ENCODE data around the gene TIMM23. TPM values are rescaled to one million over a fixed set of nuclear protein-coding genes. Genes with fewer than 3 reads are reported as not detected.
"Not testable (repeated sequence)": the region's sequence is repeated elsewhere in the genome, so short reads cannot be mapped to it uniquely, and the experiment has no call there.

The TIMM23 gene
- total RNA-seq, 2 experiments from 2014 or later, result 56.0 to 73.9 TPM

DNA sequence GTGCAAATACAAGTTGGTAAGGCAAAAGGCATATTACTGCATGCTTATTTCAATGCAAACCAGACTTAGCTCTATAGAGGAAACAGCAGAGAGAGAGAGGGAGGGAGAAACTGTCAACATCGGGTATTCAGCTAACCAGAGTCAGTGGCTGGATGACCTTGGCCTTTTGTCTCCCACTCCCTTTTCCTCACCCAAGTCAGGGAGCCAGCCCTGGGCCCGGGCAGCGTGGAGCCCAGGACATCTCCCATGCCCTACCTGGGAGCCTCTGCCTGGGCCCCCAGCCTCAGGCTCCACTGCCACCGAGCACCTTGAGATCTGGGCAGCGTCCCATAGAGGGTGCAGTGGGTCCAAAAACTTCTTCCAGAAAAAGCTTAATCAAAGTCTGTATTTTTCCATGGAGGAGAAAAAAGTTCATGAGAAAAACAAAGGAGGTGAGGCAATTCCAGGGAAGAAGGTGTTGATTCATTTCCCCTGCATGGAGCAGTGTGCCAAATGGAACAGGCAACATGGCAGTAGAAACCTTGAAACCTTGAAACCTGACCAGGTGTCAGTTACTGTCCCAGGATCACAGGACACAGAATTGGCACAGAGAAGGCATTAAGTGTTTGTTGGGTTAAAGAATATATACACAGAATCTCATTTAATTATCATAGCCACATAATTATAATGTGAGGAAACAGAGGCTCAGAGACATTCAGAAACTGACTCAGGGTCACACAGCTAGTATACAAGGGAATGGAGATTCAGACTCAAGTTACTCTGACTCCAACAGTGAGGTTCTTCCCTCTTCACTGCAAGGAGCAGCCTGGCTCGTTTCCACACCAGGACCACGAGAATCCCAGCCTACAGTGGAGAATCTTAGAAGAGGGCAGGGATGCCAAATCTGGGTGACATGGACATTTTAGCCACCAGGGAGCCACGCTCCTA, 63.9 kb downstream of the TIMM23 start:
- H3K4me3 Mint-ChIP-seq, result no peak overlapping the region
- CTCF ChIA-PET, result no interaction called here
- ATAC-seq (no peak), DNase-seq (no peak)
- H3K36me3 Mint-ChIP-seq, result no peaks in the 10 kb centered on the region
- peaks cover 13% of the 10 kb centered on the region for H3K27me3 Mint-ChIP-seq
- no peak overlapping the region for H3K27ac Mint-ChIP-seq
- peaks cover 8% of the 10 kb centered on the region for H3K4me1 Mint-ChIP-seq
- H3K9me3 Mint-ChIP-seq (ENCODE audit: low read depth), result no peaks in the 10 kb centered on the region

DNA sequence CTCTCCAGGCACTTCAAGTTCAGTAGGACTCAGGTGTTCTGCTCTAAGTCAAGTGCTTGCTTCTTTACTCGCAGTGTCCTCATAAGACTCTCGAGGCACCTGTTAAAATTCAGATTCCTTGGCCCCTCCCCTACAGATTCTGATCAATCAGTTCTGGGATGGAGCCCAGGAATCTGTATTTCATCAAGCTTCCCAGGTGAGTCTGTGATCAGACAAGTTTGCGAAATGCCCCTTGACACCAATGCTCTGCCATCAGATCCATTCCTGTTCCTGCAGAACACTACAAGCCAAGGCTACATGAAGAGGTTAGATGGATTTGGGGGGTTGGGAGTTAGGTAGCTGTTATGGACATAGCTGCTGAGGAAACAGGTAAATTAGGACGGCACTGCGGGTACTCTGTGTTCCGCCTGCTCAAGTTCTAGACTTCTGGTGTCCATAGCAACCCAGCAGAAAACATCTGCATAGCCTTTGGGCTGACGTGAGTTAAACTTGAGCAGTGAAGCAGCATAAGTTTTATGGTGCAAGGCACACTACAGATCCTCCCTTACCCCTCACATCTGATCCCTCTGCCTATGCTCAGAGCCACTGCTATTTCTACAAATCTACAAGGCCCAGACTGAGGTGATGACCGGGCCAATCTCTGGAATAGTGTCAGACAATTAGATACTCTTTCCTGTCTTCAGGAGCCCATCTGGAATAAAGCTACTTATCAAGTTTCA, 65.0 kb downstream of the TIMM23 start:
- Mint-ChIP-seq H3K4me1 (peaks cover 5% of the 10 kb centered on the region), H3K4me3 (no peak overlapping the region), H3K36me3 (no peaks in the 10 kb centered on the region), H3K27ac (no peak overlapping the region), H3K27me3 (peaks cover 13% of the 10 kb centered on the region), H3K9me3 (ENCODE audit: low read depth) (no peaks in the 10 kb centered on the region)
- CTCF ChIA-PET, result no interaction called here
- DNase-seq (no peak), ATAC-seq (no peak)

DNA sequence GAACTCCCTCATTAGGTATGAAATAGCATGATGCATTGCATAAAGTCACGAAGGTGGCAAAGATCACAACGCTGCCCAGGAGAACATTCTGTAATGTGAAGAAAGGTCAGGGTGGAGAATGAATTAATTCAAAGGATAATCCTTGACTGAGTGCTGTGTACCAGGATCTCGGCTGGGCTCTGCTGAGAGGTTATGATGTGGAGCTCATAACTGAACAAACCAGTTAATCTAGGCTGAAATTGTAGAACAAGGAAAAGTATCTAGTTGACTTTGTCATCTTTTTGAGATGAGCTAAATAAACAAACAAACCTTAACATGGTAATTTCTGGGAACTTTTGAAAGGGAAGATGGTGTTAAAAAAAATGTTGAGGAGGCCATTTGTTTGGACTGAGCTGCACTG, 67.7 kb downstream of the TIMM23 start:
- Mint-ChIP-seq H3K27ac (no peak overlapping the region), H3K36me3 (no peaks in the 10 kb centered on the region), H3K4me3 (no peak overlapping the region), H3K9me3 (ENCODE audit: low read depth) (no peaks in the 10 kb centered on the region), H3K27me3 (peaks cover 12% of the 10 kb centered on the region), H3K4me1 (no peaks in the 10 kb centered on the region)
- CTCF ChIA-PET, result interaction anchor here (0.9 kb wide), 1 partner anchor 16 kb away, joined by 4 read pairs; no protein-coding TSS in a partner anchor
- DNase-seq, result no peak
- ATAC-seq, result no peak

DNA sequence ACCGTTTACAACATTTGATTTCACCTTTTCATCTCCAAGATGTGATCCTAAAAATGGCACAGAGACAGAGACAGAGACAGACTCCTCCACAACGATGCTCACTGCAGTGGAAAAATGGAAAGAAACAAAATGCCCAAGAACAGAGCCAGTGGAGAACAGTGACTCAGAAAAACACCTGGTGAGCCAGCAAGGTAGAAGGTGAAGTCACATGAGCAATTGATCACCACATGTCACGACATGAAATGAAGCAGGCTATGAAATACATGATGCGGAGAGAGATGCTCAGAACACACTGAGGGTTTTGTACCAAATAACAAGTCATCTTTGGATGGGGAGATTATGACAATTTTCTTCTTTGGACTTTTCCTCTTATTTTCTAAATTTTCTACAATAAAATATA, 70.2 kb downstream of the TIMM23 start:
- no peaks in the 10 kb centered on the region for H3K9me3 Mint-ChIP-seq (ENCODE audit: low read depth)
- ATAC-seq (no peak), DNase-seq (no peak)
- H3K27ac Mint-ChIP-seq, result no peak overlapping the region
- peaks cover 6% of the 10 kb centered on the region for H3K27me3 Mint-ChIP-seq
- H3K4me3 Mint-ChIP-seq, result no peak overlapping the region
- CTCF ChIA-PET, result no interaction called here
- no peaks in the 10 kb centered on the region for H3K4me1 Mint-ChIP-seq
- H3K36me3 Mint-ChIP-seq, result no peaks in the 10 kb centered on the region

DNA sequence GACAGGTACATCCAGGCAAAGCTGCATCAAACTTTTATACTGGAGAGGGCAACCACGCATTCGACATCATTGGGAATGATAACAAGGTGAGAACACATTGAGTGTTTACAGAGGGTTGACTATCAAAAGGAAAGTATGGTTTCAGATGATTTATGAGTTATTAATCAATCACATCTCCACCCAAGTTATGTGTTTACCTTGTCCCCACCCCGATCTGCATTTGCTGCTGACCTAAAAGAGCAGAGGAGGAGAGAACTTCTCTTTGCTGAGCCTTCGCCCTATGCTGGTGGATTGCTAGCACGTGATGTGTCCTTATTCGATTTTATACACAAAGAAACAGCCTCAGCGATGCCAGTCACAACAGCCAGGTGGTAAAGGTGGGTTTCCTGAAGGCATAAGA, 74.0 kb downstream of the TIMM23 start, which contains the start of gene MSMB:
Gene MSMB, minus strand, starts transcription at position 9 of the 400 bp plus-strand sequence. CDS start 32 bp downstream, outside the sequence.
- Mint-ChIP-seq H3K4me1 (no peaks in the 10 kb centered on the region), H3K27me3 (peaks cover 5% of the 10 kb centered on the region), H3K27ac (no peak within 1 kb of the TSS), H3K36me3 (no peaks in the 10 kb centered on the region), H3K9me3 (ENCODE audit: low read depth) (no peaks in the 10 kb centered on the region), H3K4me3 (no peak within 1 kb of the TSS)
- CTCF ChIA-PET, result no interaction called here
- ATAC-seq (no peak), DNase-seq (no peak)

DNA sequence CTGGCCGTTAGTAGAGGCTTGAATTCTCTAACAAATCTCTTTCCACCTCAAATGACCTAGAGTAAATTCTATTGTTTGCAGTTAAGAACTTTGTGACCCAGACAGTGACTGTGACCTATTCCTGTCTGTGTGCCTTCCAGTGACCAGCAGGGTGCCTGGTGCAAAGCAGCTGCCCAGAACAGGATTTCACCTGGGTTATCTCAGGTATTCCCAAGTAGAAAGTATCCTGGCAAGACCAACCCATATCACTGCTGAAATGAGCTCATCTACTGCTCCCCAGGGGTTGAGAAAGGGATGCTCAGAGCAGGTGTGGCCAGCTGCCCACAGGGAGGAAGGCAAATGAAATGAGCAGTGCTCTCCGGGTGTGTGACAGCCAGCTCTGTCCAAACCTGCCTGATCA, 75.9 kb downstream of the TIMM23 start:
- Mint-ChIP-seq H3K9me3 (ENCODE audit: low read depth) (no peaks in the 10 kb centered on the region), H3K4me1 (no peaks in the 10 kb centered on the region), H3K36me3 (no peaks in the 10 kb centered on the region), H3K4me3 (no peak overlapping the region), H3K27me3 (peaks cover 10% of the 10 kb centered on the region), H3K27ac (no peak overlapping the region)
- CTCF ChIA-PET, result no interaction called here
- DNase-seq, result no peak
- ATAC-seq, result no peak

DNA sequence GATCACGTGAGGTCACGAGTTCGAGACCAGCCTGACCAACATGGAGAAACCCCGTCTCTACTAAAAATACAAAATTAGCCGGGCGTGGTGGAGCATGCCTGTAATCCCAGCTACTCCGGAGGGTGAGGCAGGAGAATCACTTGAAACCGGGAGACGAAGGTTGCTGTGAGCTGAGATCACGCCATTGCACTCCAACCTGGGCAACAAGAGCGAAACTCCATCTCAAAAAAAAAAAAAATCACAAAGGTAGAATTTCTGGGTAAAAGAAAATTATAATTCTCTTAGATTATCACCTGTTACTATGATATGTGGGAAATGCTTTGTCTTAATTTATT, 77.2 kb downstream of the TIMM23 start:
- CTCF ChIA-PET; H3K27ac Mint-ChIP-seq; H3K27me3 Mint-ChIP-seq; DNase-seq; ATAC-seq; H3K36me3 Mint-ChIP-seq; H3K4me3 Mint-ChIP-seq; H3K4me1 Mint-ChIP-seq; H3K9me3 Mint-ChIP-seq (ENCODE audit: low read depth): not testable (repeated sequence)

DNA sequence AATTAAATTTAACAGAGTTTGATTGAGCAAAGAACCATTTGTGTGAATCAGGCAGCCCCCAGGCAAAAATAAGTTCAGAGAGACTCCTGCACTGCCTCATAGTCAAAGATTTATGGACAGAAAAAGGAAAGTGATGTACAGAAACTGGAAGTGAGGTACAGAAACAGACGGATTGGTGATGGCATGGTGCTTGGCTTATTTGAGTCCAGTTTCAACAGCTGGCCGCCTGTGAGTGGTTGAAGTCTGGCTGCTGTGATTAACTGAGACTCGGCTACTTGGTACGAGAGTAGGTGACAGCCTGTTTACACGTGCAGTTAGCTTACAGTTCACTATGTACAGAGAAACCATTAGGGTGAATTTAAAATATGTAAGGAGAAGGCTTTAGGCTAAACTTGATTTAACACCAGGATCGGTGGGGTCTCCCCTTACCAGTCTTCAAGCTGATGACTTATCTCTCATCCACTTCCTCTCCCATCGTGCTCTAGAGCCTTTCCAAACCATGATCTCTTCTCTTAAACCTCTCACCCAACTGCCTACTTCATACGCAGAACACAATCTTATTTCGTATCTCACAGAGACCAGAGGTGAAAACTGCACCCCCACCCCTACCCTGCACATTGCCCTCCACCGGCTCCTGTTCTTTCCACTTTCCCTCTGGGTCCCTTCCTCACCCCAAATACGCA, 78.8 kb downstream of the TIMM23 start:
- no peak overlapping the region for H3K27ac Mint-ChIP-seq
- ATAC-seq (no peak), DNase-seq (no peak)
- H3K27me3 Mint-ChIP-seq, result peaks cover 10% of the 10 kb centered on the region
- H3K4me3 Mint-ChIP-seq, result no peak overlapping the region
- H3K36me3 Mint-ChIP-seq, result no peaks in the 10 kb centered on the region
- H3K9me3 Mint-ChIP-seq (ENCODE audit: low read depth), result no peaks in the 10 kb centered on the region
- peaks cover 3% of the 10 kb centered on the region for H3K4me1 Mint-ChIP-seq
- CTCF ChIA-PET, result no interaction called here

DNA sequence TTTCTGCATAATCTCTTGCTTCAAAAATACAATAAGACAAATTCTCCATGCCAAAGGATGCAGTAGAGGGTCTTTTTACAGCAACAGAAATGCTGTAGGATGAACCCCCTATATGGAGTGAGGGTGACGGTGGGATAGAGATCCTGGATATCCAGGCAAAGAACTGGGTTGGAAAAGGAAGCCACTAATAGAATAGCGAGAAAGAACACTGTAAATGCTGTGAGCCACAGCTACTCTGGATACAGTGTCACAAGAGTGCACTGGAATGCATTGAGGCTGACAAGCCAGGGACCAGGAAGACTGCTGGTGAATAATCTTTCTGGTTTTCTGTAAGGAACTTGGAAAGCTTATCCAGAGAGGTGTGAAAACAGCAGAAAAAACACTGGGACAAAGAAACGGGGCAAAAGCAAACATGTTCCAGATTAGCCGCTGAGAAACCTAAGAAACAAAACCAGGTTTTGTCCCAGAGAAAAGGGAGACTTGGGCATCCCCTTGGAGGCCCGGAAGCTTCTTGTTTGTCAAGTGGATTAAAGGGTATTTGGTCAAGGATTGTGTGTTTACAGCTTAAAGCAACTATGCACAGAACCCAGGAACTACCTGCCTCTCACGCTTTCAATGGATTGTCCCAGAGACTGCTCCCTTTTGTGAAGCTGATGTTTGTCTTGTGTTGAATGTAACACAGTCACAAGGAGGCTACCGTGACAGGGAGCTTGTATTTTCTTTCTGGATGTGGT, 79.9 kb downstream of the TIMM23 start:
- CTCF ChIA-PET, result no interaction called here
- H3K4me1 Mint-ChIP-seq, result peaks cover 3% of the 10 kb centered on the region
- H3K9me3 Mint-ChIP-seq (ENCODE audit: low read depth), result peaks cover under 1% of the 10 kb centered on the region
- H3K4me3 Mint-ChIP-seq, result no peak overlapping the region
- no peaks in the 10 kb centered on the region for H3K36me3 Mint-ChIP-seq
- ATAC-seq (no peak), DNase-seq (no peak)
- peaks cover 9% of the 10 kb centered on the region for H3K27me3 Mint-ChIP-seq
- H3K27ac Mint-ChIP-seq, result no peak overlapping the region

DNA sequence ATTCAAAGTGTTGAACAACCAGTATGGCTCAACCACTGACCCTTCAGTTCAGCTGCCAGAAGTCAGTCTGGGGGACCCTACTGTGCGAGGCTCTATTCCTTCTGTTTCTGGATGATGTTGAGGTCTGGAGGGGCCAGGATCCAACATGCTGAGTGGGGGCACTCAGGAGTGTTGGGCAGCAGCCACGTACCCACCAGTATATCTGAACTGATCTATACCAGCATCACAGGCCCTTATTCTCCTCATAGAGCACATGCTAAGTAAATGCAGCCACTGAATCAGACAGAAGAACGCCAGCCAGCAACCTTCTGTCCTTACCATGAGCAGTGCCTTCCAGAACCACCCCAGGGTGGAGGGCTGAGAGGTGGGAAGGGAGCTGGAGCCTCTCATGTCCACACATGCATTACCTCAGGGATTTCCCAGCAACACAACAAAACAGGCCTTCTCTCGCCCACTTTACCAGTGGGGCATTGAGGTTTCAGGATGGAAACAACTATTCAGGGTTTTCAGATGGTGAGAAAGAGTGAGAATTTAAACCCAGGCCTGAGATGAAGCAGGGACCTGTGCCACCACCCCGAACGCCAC, 80.6 kb downstream of the TIMM23 start:
- ATAC-seq, result no peak
- Mint-ChIP-seq H3K9me3 (ENCODE audit: low read depth) (peaks cover 3% of the 10 kb centered on the region), H3K4me1 (peaks cover 3% of the 10 kb centered on the region), H3K27me3 (peaks cover 7% of the 10 kb centered on the region), H3K36me3 (peaks cover 2% of the 10 kb centered on the region), H3K27ac (no peak overlapping the region), H3K4me3 (no peak overlapping the region)
- CTCF ChIA-PET, result no interaction called here
- DNase-seq, result no peak
